ENCODE measurements around the gene SPHK2. TPM values are rescaled to one million over a fixed set of nuclear protein-coding genes. Genes with fewer than 3 reads are reported as not detected.
A peak's percentile ranks its signal among the peaks of the same experiment; 100 is the strongest.

SPHK2 gene
- total and polyA plus RNA-seq, 2 experiments from 2014 or later, result 18.3 to 50.3 TPM

- TF ChIP-seq ETS1 (IDR thresholded peaks at IDR 0.05) (no peak), NANOG (IDR thresholded peaks at IDR 0.05; ENCODE audit: borderline replicate concordance) (no peak), JUNB (IDR thresholded peaks at IDR 0.05; ENCODE audit: unreplicated experiment) (no peak), ZNF114 (CRISPR knock-in tag; IDR thresholded peaks at IDR 0.05) (0 out of 2 replicates have a peak, but pooled peaks have one; percentile 47), EZH2phosphoT487 (IDR thresholded peaks at IDR 0.05; ENCODE audit: unreplicated experiment) (no peak), POLR2AphosphoS5 (IDR thresholded peaks at IDR 0.05; ENCODE audit: low read depth) (no peak)
Measured at GRCh38 chr19:48588670-48589401, 30.5 kb upstream of the SPHK2 start (continued).

GRCh38 chr19:48591021-48591420 is 28.3 kb upstream of the SPHK2 start:
- peaks cover 4% of the 10 kb centered on the region; the same call in 2 of the 3 replicates for H3K4me1 Mint-ChIP-seq
- DNase-seq (ENCODE audit: low spot score), result peak; percentile 73
- Histone ChIP-seq H3K36me3 (ENCODE audit: insufficient read depth) (no peaks in the 10 kb centered on the region), H3K9me2 (ENCODE audit: insufficient read depth) (no peaks in the 10 kb centered on the region), H3K4me2 (no peak overlapping the region), H3K27ac (ENCODE audit: low read depth) (no peak overlapping the region), H3K27me3 (ENCODE audit: insufficient read depth) (no peaks in the 10 kb centered on the region), H4K20me1 (replicated peaks; ENCODE audit: insufficient read depth) (no peaks in the 10 kb centered on the region), H3F3A (replicated peaks; ENCODE audit: low read depth) (no peaks in the 10 kb centered on the region), H3K79me2 (replicated peaks; ENCODE audit: insufficient read depth) (no peaks in the 10 kb centered on the region), H3K4me1 (ENCODE audit: insufficient read depth) (no peaks in the 10 kb centered on the region), H3K4me3 (no peak overlapping the region), H2AFZ (no peak overlapping the region)
- H3K27ac Mint-ChIP-seq, result no peak overlapping the region
- H3K27me3 Mint-ChIP-seq (ENCODE audit: insufficient read depth, low read depth, poor library complexity), result peaks cover 34% of the 10 kb centered on the region
- H3K36me3 Mint-ChIP-seq (ENCODE audit: low read depth), result no peaks in the 10 kb centered on the region
- ATAC-seq, result peak; percentile 56
- H3K4me3 Mint-ChIP-seq, result no peak overlapping the region
- peak; percentile 44 to 49 for TF ChIP-seq CTCF (conservative IDR thresholded peaks at IDR 0.05; ENCODE audit: low read depth in 2 of 2)
- TF ChIP-seq EZH2phosphoT487 (IDR thresholded peaks at IDR 0.05; ENCODE audit: unreplicated experiment), result no peak
- H3K9me3 Mint-ChIP-seq, result no peaks in the 10 kb centered on the region; the same call in 2 of the 3 replicates

GRCh38 chr19:48595171-48595570 is 24.1 kb upstream of the SPHK2 start:
- Histone ChIP-seq H3K4me1 (ENCODE audit: insufficient read depth) (no peaks in the 10 kb centered on the region), H3K27ac (ENCODE audit: low read depth) (no peak overlapping the region), H3K9me2 (ENCODE audit: insufficient read depth) (no peaks in the 10 kb centered on the region), H3K4me2 (no peak overlapping the region), H4K20me1 (replicated peaks; ENCODE audit: insufficient read depth) (no peaks in the 10 kb centered on the region), H3F3A (replicated peaks; ENCODE audit: low read depth) (no peaks in the 10 kb centered on the region), H3K27me3 (ENCODE audit: insufficient read depth) (no peaks in the 10 kb centered on the region), H2AFZ (no peak overlapping the region), H3K36me3 (ENCODE audit: insufficient read depth) (no peaks in the 10 kb centered on the region), H3K4me3 (no peak overlapping the region), H3K79me2 (replicated peaks; ENCODE audit: insufficient read depth) (no peaks in the 10 kb centered on the region)
- no peaks in the 10 kb centered on the region for H3K9me3 Mint-ChIP-seq
- no peak overlapping the region for H3K4me3 Mint-ChIP-seq
- no peak for ATAC-seq
- no peaks in the 10 kb centered on the region; the same call in 2 of the 3 replicates for H3K36me3 Mint-ChIP-seq (ENCODE audit: low read depth)
- H3K27me3 Mint-ChIP-seq (ENCODE audit: insufficient read depth, low read depth, poor library complexity), result peaks cover 17% of the 10 kb centered on the region
- no peak for DNase-seq (ENCODE audit: low spot score)
- no peaks in the 10 kb centered on the region for H3K4me1 Mint-ChIP-seq
- no peak overlapping the region for H3K27ac Mint-ChIP-seq
- TF ChIP-seq EZH2 (IDR thresholded peaks at IDR 0.05; ENCODE audit: low read depth, unreplicated experiment), result no peak
- TF ChIP-seq ZNF114 (CRISPR knock-in tag; IDR thresholded peaks at IDR 0.05), result no peak
- no peak for TF ChIP-seq POLR2AphosphoS5 (IDR thresholded peaks at IDR 0.05; ENCODE audit: low read depth)
- TF ChIP-seq CREB1 (CRISPR knock-in tag; IDR thresholded peaks at IDR 0.05; ENCODE audit: low read depth), result no peak
- no peak for TF ChIP-seq STAT1 (IDR thresholded peaks at IDR 0.05; ENCODE audit: unreplicated experiment)
- no peak for TF ChIP-seq ZNF462 (CRISPR knock-in tag; IDR thresholded peaks at IDR 0.05)

Data from GM23338 (cell line).